Left ventricle myocardium inferior (tissue), 1 donor: Measurements from ENCODE around the gene UGT3A1. TPM values are rescaled to one million over a fixed set of nuclear protein-coding genes. Genes with fewer than 3 reads are reported as not detected.
"Not testable (repeated sequence)": the region's sequence is repeated elsewhere in the genome, so short reads cannot be mapped to it uniquely, and the experiment has no call there.

ENCODE experiments used
- DNase-seq: peaks from one replicate; pipeline ENCODE4 v3.0.0-alpha.2; 2020
- H3K27ac ChIP-seq: fragments of 200-600 bp; replicated peaks from 2 replicates; pipeline ENCODE4 v1.8.0; 2021
- H3K27me3 ChIP-seq: fragments of 200-600 bp; 2 replicates; pipeline ENCODE4 v1.8.0; 2021; ENCODE audit warnings: low read depth
- H3K36me3 ChIP-seq: fragments of 200-600 bp; 2 replicates; pipeline ENCODE4 v1.8.0; 2021
- H3K4me1 ChIP-seq: fragments of 200-600 bp; 2 replicates; pipeline ENCODE4 v1.8.0; 2021
- H3K4me3 ChIP-seq: fragments of 200-600 bp; 2 replicates; pipeline ENCODE4 v1.8.0; 2021; ENCODE audit warnings: mild to moderate bottlenecking, moderate library complexity
- H3K9me3 ChIP-seq: fragments of 200-600 bp; replicated peaks from 2 replicates; pipeline ENCODE4 v1.8.0; 2021
- intact Hi-C: fragments of 100-400 bp; cut with micrococcal nuclease; formaldehyde crosslinking; loops from one replicate; pipeline ENCODE4 v1.11.0; 2022
- total RNA-seq: library from RNA; stranded (reverse); fragmentation: NEBNext Ultra II Directional; extraction: Animal tissue kit (Norgen Biotek cat#: 25700); gene quantifications from one replicate; pipeline ENCODE4 v1.2.1, GENCODE V29; 2021
- TF ChIP-seq, protein P1 (sequence below): fragments of 200-600 bp; IDR thresholded peaks from 2 replicates; pipeline ENCODE4 v1.8.0; 2021; ENCODE audit warnings: antibody characterized with exemption, mild to moderate bottlenecking, borderline replicate concordance
- donor health status: DM: no; HTN: yes; CAD: no; lungs with severe emphysema.

UGT3A1 gene
- total RNA-seq, 1 donor from 2014 or later = not detected

DNA sequence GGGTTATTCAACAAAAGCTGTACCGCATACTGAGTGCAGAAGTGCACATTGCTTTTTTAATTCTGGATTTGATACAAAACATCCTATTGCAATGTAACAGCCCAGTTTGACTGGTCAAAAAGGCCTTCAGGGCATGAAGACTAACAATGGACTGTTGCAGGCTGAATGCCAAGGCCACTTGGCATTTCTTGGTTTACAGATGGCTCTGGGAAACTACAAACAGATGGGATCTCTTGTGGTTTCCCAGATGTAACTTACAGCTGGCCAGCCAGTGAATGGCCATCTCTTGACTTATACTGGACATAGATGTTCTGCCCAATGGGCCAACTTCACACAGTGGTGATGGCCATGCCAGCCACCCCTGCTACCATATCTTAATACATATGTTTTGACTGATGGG, 38.7 kb upstream of the UGT3A1 start:
- no peak overlapping the region for H3K27ac ChIP-seq
- peaks cover 9% of the 10 kb centered on the region for H3K9me3 ChIP-seq
- H3K36me3 ChIP-seq = no peaks in the 10 kb centered on the region
- TF ChIP-seq, protein P1, sequence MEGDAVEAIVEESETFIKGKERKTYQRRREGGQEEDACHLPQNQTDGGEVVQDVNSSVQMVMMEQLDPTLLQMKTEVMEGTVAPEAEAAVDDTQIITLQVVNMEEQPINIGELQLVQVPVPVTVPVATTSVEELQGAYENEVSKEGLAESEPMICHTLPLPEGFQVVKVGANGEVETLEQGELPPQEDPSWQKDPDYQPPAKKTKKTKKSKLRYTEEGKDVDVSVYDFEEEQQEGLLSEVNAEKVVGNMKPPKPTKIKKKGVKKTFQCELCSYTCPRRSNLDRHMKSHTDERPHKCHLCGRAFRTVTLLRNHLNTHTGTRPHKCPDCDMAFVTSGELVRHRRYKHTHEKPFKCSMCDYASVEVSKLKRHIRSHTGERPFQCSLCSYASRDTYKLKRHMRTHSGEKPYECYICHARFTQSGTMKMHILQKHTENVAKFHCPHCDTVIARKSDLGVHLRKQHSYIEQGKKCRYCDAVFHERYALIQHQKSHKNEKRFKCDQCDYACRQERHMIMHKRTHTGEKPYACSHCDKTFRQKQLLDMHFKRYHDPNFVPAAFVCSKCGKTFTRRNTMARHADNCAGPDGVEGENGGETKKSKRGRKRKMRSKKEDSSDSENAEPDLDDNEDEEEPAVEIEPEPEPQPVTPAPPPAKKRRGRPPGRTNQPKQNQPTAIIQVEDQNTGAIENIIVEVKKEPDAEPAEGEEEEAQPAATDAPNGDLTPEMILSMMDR = no peak
- DNase-seq = no peak
- intact Hi-C loops = no loop called here
- no peaks in the 10 kb centered on the region for H3K4me1 ChIP-seq
- H3K4me3 ChIP-seq = no peak overlapping the region
- H3K27me3 ChIP-seq = no peaks in the 10 kb centered on the region

DNA sequence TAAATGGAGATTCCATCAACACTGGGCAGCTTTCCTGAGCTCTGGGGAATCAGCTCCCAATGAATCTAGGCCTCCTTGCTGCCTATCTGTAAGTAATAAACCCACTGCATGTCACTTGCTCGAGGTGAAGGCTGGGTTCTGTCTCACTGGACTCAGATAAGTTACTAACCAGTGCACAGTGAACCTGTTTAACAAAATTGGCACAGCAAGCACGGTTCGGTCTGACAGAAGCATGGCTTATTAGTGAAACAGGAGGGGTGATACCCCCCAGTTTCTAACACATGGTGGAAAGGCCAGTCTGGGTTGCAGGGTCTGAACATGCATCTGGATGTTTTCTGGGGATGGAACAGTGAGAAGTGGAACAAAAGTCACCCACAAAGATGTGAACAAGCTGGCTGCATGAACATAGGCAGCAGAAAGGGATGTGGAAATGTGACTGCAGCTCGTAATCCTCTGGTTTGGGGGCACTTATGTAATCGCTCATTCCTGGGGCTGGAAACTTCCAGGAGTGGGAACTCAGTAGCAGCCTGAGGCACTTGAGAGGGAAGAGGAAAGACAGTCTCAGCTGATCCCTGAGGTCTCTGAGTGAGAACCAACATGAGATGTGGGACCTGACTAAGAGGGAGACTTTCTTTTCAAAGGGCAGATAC, 37.8 kb upstream of the UGT3A1 start:
- intact Hi-C loops = no loop called here
- no peak for DNase-seq
- TF ChIP-seq, protein P1 = no peak

DNA sequence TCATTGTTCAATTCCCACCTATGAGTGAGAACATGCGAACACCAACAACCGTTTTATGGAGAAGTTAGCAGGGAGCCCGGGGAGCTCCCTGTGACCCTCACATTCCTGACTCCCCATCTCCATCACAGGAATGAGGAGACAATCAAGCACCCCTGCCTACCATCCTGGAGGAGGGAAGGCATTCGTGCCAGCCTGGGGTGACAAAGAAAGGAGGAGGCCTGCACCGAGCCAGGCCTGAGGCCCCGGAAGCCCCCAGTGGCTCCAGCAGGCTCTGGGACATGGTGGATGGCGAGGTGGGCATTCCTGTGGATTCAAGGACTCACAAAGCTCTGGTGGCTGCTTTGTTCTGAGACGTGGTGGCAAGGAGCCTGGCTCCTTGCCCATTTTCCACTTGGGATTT, 36.5 kb upstream of the UGT3A1 start:
- Histone ChIP-seq H3K4me3 (no peak overlapping the region), H3K36me3 (no peaks in the 10 kb centered on the region), H3K27me3 (no peaks in the 10 kb centered on the region), H3K4me1 (no peaks in the 10 kb centered on the region), H3K9me3 (peaks cover 16% of the 10 kb centered on the region), H3K27ac (no peak overlapping the region)
- DNase-seq = no peak
- TF ChIP-seq, protein P1 = no peak
- intact Hi-C loops = no loop called here

More for the DNA sequence above, 37.8 kb upstream of the UGT3A1 start:
- H3K27me3 ChIP-seq = no peaks in the 10 kb centered on the region
- no peak overlapping the region for H3K27ac ChIP-seq
- no peaks in the 10 kb centered on the region for H3K4me1 ChIP-seq
- peaks cover 16% of the 10 kb centered on the region for H3K9me3 ChIP-seq
- no peaks in the 10 kb centered on the region for H3K36me3 ChIP-seq
- no peak overlapping the region for H3K4me3 ChIP-seq

DNA sequence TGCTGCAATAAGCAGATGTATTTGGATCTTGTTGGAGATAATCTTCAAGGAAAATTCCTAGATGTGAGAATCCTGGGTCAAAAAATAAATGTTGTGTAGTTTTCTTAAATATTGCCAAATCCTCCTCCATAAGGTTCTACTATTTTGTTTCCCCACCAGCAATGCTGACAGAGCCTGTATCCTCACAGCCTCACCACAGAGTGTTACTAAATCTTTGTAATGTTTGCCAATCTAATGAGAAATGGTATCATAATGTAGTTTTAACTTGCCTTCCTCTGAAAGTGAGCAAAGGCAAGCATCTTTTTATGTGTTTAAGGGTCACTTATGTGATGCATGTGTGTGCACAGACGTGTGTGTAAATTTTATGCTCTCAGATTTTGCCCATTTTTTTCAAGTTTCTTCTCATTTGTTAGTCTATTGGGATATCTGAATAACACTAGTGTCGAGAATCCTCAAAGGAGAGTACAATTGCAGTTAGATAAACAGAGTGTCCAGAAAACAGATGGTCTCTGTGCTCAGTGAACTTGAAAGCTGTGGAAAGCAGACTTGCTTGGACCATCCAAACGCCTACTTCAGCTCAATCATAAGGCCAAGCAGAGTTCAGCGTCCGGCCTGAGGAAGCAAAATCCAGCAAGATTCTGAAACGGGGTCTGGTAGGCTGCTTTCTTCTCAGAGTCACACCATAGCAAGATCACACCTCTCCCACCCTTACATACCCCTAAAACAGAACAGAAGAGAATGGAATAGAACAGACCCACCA, 35.7 kb upstream of the UGT3A1 start:
- intact Hi-C loops = no loop called here
- no peaks in the 10 kb centered on the region for H3K27me3 ChIP-seq
- no peak overlapping the region for H3K4me3 ChIP-seq
- no peak for DNase-seq
- no peak overlapping the region for H3K27ac ChIP-seq
- TF ChIP-seq, protein P1 = no peak
- peaks cover 16% of the 10 kb centered on the region for H3K9me3 ChIP-seq
- no peaks in the 10 kb centered on the region for H3K4me1 ChIP-seq
- H3K36me3 ChIP-seq = no peaks in the 10 kb centered on the region

DNA sequence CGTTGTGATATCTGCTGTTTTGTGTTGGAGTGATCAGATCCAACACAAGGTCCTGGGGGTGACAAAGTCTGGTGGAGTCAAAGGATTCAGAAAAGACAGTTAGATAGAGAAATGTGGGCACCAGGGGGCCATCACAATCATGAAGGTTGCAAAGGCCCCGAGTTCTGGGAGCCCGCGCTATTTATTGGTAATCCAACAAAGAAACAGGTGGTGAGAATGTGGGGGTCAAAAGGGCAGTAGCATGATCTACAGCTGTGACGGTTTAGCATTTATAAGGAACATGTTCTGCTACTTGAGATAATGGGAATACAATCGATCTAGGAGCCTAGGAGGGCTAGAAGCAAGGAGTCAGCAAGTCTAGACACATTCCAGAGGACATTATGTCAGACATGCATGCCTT, 31.1 kb upstream of the UGT3A1 start:
- H3K27me3 ChIP-seq, H3K36me3 ChIP-seq, intact Hi-C loops: not testable (repeated sequence)

DNA sequence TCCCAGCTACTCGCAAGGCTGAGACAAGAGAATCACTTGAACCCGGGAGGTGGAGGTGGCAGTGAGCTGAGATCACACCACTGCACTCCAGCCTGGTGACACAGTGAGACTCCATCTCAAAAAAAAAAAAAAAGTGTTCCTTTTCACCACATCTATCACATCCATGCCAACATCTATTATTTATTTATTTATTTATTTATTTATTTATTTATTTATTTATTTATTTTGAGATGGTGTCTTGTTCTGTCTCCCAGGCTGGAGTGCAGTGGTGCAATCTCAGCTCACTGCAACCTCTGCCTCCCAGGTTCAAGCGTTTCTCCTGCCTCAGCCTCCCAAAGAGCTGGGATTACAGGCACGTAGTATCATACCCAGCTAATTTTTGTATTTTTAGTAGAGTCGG, 28.4 kb upstream of the UGT3A1 start:
- H3K4me3 ChIP-seq, H3K27ac ChIP-seq, H3K27me3 ChIP-seq, DNase-seq, intact Hi-C loops, H3K4me1 ChIP-seq, H3K36me3 ChIP-seq: not testable (repeated sequence)
- H3K9me3 ChIP-seq = peaks cover 36% of the 10 kb centered on the region

More for the DNA sequence above, 31.1 kb upstream of the UGT3A1 start:
- H3K4me1 ChIP-seq, DNase-seq, H3K27ac ChIP-seq, H3K4me3 ChIP-seq: not testable (repeated sequence)
- H3K9me3 ChIP-seq = peaks cover 34% of the 10 kb centered on the region
